CD4-positive, alpha-beta T cell treated with Interleukin-15 for 1 hour (primary cell): ENCODE measurements around the gene MICA.
"Not testable (repeated sequence)": the region's sequence is repeated elsewhere in the genome, so short reads cannot be mapped to it uniquely, and the experiment has no call there.

Source experiments
- DNase-seq: peaks from one replicate; pipeline ENCODE4 v3.0.0-alpha.2; 2020

MICA gene

GRCh38 chr6:31414148-31414770 lies 10.9 kb downstream of the MICA start:
- DNase-seq: not testable (repeated sequence)

DNA sequence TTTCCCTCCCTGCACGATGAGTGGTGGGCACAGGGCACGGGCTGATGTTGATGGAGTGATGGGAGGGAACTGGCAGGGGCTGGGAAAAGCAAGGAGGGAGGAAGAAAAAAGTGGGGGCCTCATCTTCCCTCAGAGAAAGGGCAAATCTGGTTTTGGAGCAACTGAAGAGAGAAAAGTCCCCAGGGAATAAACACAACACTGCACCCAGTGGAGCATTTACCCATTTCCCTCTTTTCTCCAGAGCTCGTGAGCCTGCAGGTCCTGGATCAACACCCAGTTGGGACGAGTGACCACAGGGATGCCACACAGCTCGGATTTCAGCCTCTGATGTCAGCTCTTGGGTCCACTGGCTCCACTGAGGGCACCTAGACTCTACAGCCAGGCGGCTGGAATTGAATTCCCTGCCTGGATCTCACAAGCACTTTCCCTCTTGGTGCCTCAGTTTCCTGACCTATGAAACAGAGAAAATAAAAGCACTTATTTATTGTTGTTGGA lies 11.4 kb downstream of the MICA start:
- DNase-seq: no peak

- no peak for DNase-seq
Measured at GRCh38 chr6:31416394-31417014, 13.1 kb downstream of the MICA start.

GRCh38 chr6:31418251-31418650 lies 14.9 kb downstream of the MICA start:
- no peak for DNase-seq

GRCh38 chr6:31419842-31420241 lies 16.4 kb downstream of the MICA start:
- no peak for DNase-seq

DNA sequence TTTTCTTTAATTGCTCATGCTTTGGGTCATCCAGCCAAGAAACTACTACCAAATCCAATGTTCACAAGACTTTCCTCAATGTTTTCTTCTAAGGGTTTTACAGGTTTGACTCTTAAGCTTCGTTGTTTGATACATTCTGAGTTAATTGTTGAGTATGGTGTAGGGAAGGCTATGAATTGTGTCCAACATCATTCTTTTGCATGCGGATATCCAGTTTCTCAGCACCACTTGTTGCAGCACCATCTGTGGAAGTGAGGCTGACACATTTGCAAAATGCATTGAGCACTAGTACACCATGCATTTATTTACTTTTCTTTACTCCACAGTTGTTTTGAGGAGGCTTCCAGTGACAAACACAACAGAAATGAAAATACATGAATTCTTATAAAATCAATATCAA lies 17.2 kb downstream of the MICA start:
- DNase-seq: no peak

DNA sequence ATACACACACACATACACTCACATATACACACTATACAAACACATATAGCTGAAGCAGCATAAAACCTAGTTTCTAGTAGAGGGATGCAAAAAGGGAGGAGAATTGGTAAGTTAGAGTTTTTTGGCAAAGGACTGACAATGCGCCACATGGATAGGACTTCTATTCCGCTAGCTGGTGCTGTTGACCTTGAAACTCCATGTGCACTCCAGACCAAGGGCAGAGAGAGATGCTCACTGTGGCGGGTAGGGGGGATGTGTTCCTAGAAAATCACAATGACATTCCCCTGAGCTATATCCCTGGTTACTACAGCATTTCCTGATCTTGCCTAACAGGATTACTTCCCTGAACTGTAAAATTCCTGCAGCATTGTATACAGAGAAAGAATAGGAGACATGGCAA lies 19.2 kb downstream of the MICA start:
- DNase-seq: no peak

- DNase-seq: no peak
Measured at GRCh38 chr6:31423550-31423949, 20.2 kb downstream of the MICA start.

- DNase-seq: no peak
Measured at GRCh38 chr6:31426395-31427354, 23.3 kb downstream of the MICA start.

DNA sequence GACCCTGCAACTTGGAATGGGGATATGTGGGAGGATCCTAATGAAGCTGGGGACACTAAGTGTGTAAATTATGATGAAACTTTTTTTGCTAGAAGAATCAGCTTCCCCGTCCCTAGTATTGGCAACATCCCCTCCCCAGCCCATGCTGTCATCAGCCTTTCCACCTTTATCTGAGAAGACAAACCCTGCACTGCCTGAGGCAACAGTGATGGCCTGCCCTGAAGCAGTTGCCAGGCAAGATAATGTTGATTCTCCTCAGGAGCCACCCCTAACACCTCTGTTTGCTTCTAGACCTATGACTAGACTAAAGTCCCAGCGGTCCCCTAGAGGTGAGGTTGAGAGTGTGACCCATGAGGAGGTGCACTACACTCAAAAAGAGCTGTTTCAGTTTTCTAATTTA lies 27.1 kb downstream of the MICA start:
- no peak for DNase-seq

- not testable (repeated sequence) for DNase-seq
Measured at GRCh38 chr6:31435051-31435450, 31.7 kb downstream of the MICA start.

DNA sequence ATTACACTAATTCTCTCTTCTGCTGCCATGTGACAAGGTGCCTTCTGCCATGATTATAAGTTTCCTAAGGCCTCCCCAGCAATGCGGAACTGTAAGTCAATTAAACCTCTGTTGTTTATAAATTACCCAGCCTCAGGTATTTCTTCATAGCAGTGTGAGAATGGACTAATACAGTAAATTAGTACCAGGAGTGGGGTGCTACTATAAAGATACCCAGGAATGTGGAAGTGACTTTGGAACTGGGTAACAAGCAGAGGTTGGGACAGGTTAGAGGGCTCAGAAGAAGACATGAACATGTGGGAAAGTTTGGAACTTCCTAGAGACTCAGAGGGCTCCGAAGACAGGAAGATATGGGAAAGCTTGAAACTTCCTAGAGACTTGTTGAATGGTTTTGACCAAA lies 34.8 kb downstream of the MICA start:
- no peak for DNase-seq

GRCh38 chr6:31438677-31439076 lies 35.3 kb downstream of the MICA start:
- no peak for DNase-seq

DNA sequence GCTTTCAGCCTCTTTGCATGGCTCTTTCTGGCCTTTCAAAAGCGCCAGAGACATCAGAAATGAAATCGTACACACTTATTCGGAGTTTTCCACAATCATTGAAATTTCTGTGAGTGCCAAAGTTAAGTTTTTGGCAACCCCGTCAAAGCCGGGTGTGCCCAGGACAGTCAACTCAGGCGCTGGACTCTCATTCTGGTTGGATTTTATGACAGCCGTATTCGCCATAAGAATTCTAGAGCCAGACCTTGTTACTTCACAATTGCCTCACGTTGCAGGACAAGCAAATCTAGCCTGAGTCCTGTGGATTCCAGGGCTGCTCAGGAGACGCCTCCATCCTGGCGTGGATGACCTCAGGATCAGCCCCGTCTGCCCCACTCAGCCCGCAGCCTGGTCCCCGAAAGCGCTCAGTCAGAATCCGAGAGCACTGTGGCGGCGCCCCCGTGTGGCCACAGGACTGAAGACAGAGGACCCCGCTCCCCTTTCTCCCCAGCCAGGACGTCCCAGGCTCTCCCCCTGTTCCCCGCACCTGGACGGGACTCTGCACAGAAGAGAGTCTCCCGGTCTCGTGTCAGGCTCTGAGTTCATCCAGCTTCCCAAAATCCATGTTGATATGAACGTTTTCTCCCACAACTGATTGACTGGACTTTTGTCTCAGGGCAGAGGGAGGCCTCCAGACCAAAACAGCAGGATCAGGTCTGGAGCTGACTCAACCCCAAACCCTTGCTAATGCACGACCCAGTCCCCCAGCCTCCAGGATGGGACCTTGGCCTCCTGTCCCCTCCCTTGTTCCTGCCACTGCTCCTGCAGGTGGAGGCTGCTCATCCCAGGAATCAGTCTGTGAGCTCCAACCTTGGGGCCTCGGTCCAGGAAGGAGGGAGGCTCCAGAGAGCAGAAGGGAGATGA lies 38.2 kb downstream of the MICA start:
- DNase-seq: peak; percentile 79

DNA sequence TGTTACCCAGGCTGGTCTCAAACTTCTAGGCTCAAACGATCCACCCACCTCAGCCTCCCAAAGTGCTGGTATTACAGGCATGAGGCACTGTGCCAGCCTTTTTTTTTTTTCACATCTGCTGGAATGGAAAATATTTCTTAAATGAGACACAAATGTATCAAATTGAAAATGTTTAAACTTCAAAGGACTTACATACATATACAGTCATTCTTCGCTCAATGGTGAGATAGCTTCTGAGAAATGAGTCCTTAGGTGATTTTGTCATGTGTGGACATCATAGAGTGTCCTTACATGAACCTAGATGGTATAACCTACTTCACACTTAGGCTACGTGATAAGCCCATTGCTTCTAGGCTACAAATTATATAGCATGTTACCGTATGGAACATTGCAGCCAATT lies 43.1 kb downstream of the MICA start:
- no peak for DNase-seq

DNA sequence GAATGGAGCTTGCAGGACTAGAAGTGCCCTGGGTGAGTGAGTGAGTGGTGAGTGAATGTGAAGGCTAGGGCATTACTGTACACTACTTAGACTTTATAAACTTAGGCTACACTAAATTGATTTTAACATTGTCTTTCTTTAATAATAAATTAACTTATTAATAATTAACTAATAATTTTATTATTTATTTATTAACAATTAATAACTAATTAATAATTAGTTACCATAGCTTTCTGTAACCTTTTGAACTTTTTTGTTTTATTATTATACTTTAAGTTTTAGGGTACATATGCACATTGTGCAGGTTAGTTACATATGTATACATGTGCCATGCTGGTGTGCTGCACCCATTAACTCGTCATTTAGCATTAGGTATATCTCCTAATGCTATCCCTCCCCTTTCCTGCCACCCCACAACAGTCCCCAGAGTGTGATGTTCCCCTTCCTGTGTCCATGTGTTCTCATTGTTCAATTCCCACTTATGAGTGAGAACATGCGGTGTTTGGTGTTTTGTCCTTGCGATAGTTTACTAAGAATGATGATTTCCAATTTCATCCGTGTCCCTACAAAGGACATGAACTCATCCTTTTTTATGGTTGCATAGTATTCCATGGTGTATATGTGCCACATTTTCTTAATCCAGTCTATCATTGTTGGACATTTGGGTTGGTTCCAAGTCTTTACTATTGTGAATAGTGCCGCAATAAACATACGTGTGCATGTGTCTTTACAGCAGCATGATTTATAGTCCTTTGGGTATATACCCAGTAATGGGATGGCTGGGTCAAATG lies 43.8 kb downstream of the MICA start:
- DNase-seq: not testable (repeated sequence)

GRCh38 chr6:31450751-31451150 lies 47.4 kb downstream of the MICA start:
- DNase-seq: no peak

- no peak for DNase-seq
Measured at GRCh38 chr6:31452859-31453258, 49.5 kb downstream of the MICA start.

GRCh38 chr6:31453259-31453658 lies 49.9 kb downstream of the MICA start:
- DNase-seq: no peak

DNA sequence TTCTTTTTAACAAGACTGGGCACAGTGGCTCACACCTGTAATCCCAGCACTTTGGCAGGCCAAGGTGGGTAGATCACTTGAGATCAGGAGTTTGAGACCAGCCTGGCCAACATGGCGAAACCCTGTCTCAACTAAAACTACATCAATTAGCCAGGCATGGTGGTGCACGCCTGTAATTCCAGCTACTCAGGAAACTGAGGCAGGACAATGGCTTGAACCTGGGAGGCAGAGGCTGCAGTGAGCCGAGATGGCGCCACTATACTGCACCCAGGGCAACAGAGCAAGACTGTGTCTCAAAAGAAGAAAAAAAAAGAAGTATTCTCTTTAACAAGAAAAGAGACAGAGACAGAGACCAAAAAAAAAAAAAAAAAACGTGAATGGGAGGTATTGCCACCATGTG lies 56.5 kb downstream of the MICA start:
- not testable (repeated sequence) for DNase-seq

DNA sequence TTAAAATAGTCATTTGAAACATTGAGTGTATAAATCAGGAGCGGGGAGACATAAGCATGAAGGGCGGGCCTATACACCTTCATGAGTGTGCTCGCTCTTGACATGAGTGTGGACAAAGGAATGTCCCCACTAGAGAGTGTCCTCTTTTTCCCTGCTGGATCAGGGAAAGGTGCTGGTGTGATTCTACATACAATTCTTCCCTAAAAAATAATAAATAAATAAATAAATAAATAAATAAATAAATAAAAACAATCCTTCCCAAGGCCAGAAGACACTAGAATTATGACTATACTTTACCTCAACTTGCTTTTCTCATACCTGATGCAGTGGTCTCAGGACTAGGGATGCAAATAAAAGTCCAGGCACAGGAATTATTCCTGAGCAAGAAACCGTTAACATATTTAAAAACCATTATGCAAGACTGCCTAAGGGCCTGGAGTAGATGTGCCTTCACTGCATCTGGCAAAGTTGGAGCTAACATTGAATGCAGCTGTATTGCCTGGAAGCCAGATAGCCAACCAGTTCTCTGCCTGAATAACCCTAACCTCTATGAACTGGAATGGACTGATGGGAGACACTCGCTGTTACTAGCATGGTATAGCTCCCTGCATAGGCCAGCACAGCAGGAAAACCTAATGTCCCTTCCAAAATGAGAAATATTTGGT lies 57.1 kb downstream of the MICA start:
- DNase-seq: no peak
